Activated naive CD8-positive, alpha-beta T cell treated with anti-CD3 and anti-CD28 coated beads for 36 hours (primary cell): ENCODE data around the gene ARHGEF1. TPM values are rescaled to one million over a fixed set of nuclear protein-coding genes. Genes with fewer than 3 reads are reported as not detected.
A peak's percentile ranks its signal among the peaks of the same experiment; 100 is the strongest.

ENCODE experiments used
- DNase-seq: peaks from one replicate; pipeline ENCODE4 v3.0.0; 2021
- H3K27ac Mint-ChIP-seq: one replicate; pipeline ENCODE4 v1.8.0; 2022; ENCODE audit warnings: mild to moderate bottlenecking, moderate library complexity, mixed read lengths
- H3K27me3 Mint-ChIP-seq: one replicate; pipeline ENCODE4 v1.8.0; 2022; ENCODE audit warnings: mild to moderate bottlenecking, mixed read lengths
- H3K36me3 Mint-ChIP-seq: one replicate; pipeline ENCODE4 v1.8.0; 2021; ENCODE audit warnings: mild to moderate bottlenecking, mixed read lengths
- H3K4me1 Mint-ChIP-seq: one replicate; pipeline ENCODE4 v1.8.0; 2021; ENCODE audit warnings: mixed read lengths
- H3K4me3 Mint-ChIP-seq: one replicate; pipeline ENCODE4 v1.8.0; 2022; ENCODE audit warnings: mild to moderate bottlenecking, moderate library complexity, mixed read lengths
- H3K9me3 Mint-ChIP-seq: one replicate; pipeline ENCODE4 v1.8.0; 2022; ENCODE audit warnings: mixed read lengths
- total RNA-seq, 2 experiments: library from RNA; stranded (reverse); gene quantifications; one replicate each; pipeline ENCODE4 v1.2.3, GENCODE V29; 2021

ARHGEF1 gene
- total RNA-seq, 2 experiments from 2014 or later, result 285 to 295 TPM

GRCh38 chr19:41887711-41888382 lies 4.9 kb downstream of the ARHGEF1 start:
- H3K9me3 Mint-ChIP-seq, result no peaks in the 10 kb centered on the region
- no peaks in the 10 kb centered on the region for H3K27me3 Mint-ChIP-seq
- DNase-seq, result peak; percentile 92
- H3K27ac Mint-ChIP-seq, result peak overlapping the region; percentile 92
- peak overlapping the region; percentile 79 for H3K4me3 Mint-ChIP-seq
- H3K4me1 Mint-ChIP-seq, result peaks cover 48% of the 10 kb centered on the region
- H3K36me3 Mint-ChIP-seq, result peaks cover 54% of the 10 kb centered on the region

GRCh38 chr19:41888926-41889325 lies 5.9 kb downstream of the ARHGEF1 start:
- H3K36me3 Mint-ChIP-seq, result peaks cover 51% of the 10 kb centered on the region
- peak overlapping the region; percentile 79 for H3K4me3 Mint-ChIP-seq
- no peaks in the 10 kb centered on the region for H3K9me3 Mint-ChIP-seq
- DNase-seq, result no peak
- peak overlapping the region; percentile 92 for H3K27ac Mint-ChIP-seq
- peaks cover 52% of the 10 kb centered on the region for H3K4me1 Mint-ChIP-seq
- no peaks in the 10 kb centered on the region for H3K27me3 Mint-ChIP-seq

DNA sequence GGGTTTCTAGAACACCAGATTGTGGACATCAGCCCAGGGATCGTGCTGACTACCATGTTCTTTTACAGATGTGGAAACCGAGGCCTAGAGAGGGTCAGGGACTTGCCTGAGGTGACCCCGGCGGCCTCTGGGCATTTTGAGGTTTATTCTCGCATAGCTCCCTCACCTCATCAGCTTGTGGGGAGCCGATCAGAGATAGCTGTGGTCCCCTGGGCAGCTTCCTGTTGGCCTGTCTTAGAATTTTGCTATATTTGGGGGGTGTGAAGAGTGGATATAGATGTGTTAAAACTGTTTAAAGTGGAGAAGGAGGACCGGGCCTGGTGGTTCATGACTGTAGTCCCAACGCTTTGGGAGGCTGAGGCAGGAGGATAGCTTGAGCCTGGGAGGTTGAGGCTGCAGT lies 6.9 kb downstream of the ARHGEF1 start:
- no peaks in the 10 kb centered on the region for H3K9me3 Mint-ChIP-seq
- H3K27me3 Mint-ChIP-seq, result no peaks in the 10 kb centered on the region
- peaks cover 52% of the 10 kb centered on the region for H3K36me3 Mint-ChIP-seq
- peaks cover 57% of the 10 kb centered on the region for H3K4me1 Mint-ChIP-seq
- H3K27ac Mint-ChIP-seq, result peak overlapping the region; percentile 65
- peak overlapping the region; percentile 24 for H3K4me3 Mint-ChIP-seq
- no peak for DNase-seq

DNA sequence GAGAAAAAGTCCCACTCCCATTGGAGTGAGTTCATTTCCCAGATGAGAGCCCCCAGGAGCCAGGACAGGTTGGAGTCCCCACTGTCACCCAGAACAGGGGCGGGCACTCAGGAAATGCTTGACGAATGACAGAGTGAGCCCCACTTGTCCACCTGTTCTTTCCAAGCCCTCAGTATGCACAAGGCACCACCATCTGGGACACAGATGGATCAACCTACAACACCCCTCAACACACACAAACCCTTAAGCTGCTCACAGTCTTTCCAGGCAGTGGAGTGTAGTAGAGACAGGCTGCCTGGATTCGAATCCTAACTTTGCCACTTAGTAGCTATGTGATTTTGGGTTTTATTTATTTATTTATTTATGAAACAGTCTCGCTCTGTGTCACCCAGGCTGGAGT lies 8.0 kb downstream of the ARHGEF1 start:
- DNase-seq, result no peak
- H3K4me1 Mint-ChIP-seq, result peaks cover 56% of the 10 kb centered on the region
- no peaks in the 10 kb centered on the region for H3K27me3 Mint-ChIP-seq
- peaks cover 48% of the 10 kb centered on the region for H3K36me3 Mint-ChIP-seq
- H3K9me3 Mint-ChIP-seq, result no peaks in the 10 kb centered on the region
- peak overlapping the region; percentile 35 for H3K27ac Mint-ChIP-seq
- H3K4me3 Mint-ChIP-seq, result no peak overlapping the region

DNA sequence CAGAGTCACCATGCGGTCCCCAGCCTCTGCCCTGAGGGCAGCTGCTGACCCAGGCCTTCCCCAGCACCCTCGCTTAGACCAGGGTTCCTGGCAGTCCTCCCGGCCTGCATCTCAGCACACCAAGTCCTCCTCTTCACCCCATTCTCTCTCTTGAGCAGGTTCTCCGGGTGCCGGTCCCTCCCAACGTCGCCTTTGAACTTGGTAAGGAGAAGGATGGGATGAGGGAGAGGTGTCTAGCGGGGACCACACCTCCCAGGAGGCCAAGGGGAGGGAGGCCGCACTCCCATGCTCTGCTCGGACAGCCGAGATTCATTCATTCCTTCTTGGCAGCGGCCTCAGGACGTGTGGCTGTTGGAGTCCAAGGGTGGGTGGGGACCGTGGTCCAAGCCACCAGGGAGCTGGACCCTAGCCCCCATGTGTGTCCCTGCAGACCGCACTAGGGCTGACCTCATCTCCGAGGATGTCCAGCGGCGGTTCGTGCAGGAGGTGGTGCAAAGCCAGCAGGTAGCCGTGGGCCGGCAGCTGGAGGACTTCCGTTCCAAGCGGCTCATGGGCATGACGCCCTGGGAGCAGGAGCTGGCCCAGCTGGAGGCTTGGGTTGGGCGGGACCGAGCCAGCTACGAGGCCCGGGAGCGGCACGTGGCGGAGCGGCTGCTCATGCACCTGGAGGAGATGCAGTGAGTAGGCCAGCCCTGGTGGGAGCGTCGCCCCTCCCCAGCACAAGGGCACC lies 9.4 kb downstream of the ARHGEF1 start:
- Mint-ChIP-seq H3K4me1 (peaks cover 51% of the 10 kb centered on the region), H3K36me3 (peaks cover 45% of the 10 kb centered on the region), H3K9me3 (no peaks in the 10 kb centered on the region), H3K27me3 (no peaks in the 10 kb centered on the region), H3K4me3 (no peak overlapping the region), H3K27ac (peak overlapping the region; percentile 78)
- DNase-seq, result no peak

DNA sequence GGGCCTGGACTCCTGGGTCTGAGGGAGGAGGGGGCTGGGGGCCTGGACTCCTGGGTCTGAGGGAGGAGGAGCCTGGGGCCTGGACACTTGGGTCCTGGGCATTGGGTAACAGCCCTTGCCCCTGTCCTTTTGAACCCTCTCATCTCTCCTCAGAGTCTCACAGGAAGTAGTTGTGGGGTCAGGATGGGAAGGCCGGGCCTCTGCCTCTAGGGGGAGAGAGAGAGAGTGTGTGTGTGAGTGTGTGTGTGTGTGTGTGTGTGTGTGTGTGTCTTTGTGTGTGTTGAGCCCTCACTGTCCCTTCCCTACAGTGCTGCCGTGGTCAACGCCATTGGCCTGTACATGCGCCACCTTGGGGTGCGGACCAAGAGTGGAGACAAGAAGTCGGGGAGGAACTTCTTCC lies 10.9 kb downstream of the ARHGEF1 start:
- H3K27me3 Mint-ChIP-seq, result no peaks in the 10 kb centered on the region
- peaks cover 46% of the 10 kb centered on the region for H3K36me3 Mint-ChIP-seq
- peak overlapping the region; percentile 77 for H3K27ac Mint-ChIP-seq
- no peak for DNase-seq
- peaks cover 47% of the 10 kb centered on the region for H3K4me1 Mint-ChIP-seq
- H3K9me3 Mint-ChIP-seq, result no peaks in the 10 kb centered on the region
- no peak overlapping the region for H3K4me3 Mint-ChIP-seq

DNA sequence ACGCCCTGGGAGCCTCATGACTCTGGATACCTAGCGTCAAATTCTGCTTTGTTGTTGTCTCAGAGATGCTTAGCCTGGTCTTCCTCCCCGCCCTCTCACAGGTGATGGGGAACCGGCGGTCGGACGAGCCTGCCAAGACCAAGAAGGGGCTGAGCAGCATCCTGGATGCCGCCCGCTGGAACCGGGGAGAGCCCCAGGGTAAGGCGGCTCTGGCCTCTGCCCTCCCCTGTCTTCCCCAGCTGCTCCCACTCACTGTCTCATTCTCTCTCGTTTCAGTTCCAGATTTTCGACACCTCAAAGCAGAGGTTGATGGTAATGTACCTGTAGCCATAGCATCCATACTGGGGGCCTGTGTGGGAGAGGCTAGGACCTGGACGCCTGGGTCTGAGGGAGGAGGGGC lies 11.4 kb downstream of the ARHGEF1 start:
- Mint-ChIP-seq H3K36me3 (peaks cover 45% of the 10 kb centered on the region), H3K4me1 (peaks cover 46% of the 10 kb centered on the region), H3K9me3 (no peaks in the 10 kb centered on the region), H3K27me3 (no peaks in the 10 kb centered on the region), H3K4me3 (no peak overlapping the region), H3K27ac (peak overlapping the region; percentile 77)
- DNase-seq, result no peak

- H3K9me3 Mint-ChIP-seq, result no peaks in the 10 kb centered on the region
- peak overlapping the region; percentile 29 for H3K4me3 Mint-ChIP-seq
- H3K36me3 Mint-ChIP-seq, result peaks cover 46% of the 10 kb centered on the region
- H3K27ac Mint-ChIP-seq, result peak overlapping the region; percentile 90
- DNase-seq, result no peak
- no peaks in the 10 kb centered on the region for H3K27me3 Mint-ChIP-seq
- peaks cover 49% of the 10 kb centered on the region for H3K4me1 Mint-ChIP-seq
These were observed 13.0 kb downstream of the ARHGEF1 start for GRCh38 chr19:41895745-41896580.

GRCh38 chr19:41896581-41896942 lies 13.6 kb downstream of the ARHGEF1 start:
- Mint-ChIP-seq H3K4me3 (peak overlapping the region; percentile 29), H3K27me3 (no peaks in the 10 kb centered on the region), H3K36me3 (peaks cover 44% of the 10 kb centered on the region), H3K27ac (peak overlapping the region; percentile 90), H3K9me3 (no peaks in the 10 kb centered on the region), H3K4me1 (peaks cover 47% of the 10 kb centered on the region)
- no peak for DNase-seq

- Mint-ChIP-seq H3K27ac (peak overlapping the region; percentile 75), H3K36me3 (peaks cover 45% of the 10 kb centered on the region), H3K4me3 (no peak overlapping the region), H3K9me3 (no peaks in the 10 kb centered on the region), H3K27me3 (no peaks in the 10 kb centered on the region), H3K4me1 (peaks cover 50% of the 10 kb centered on the region)
- DNase-seq, result no peak
These were observed 14.2 kb downstream of the ARHGEF1 start for GRCh38 chr19:41897181-41897580.

- Mint-ChIP-seq H3K27me3 (no peaks in the 10 kb centered on the region), H3K27ac (peak overlapping the region; percentile 75), H3K4me1 (peaks cover 50% of the 10 kb centered on the region), H3K9me3 (no peaks in the 10 kb centered on the region), H3K4me3 (no peak overlapping the region), H3K36me3 (peaks cover 46% of the 10 kb centered on the region)
- DNase-seq, result no peak
These were observed 14.8 kb downstream of the ARHGEF1 start for GRCh38 chr19:41897820-41898219.

GRCh38 chr19:41898235-41898634 lies 15.3 kb downstream of the ARHGEF1 start:
- Mint-ChIP-seq H3K4me1 (peaks cover 47% of the 10 kb centered on the region), H3K27ac (peak overlapping the region; percentile 47), H3K4me3 (no peak overlapping the region), H3K9me3 (no peaks in the 10 kb centered on the region), H3K27me3 (no peaks in the 10 kb centered on the region), H3K36me3 (peaks cover 44% of the 10 kb centered on the region)
- DNase-seq, result no peak

DNA sequence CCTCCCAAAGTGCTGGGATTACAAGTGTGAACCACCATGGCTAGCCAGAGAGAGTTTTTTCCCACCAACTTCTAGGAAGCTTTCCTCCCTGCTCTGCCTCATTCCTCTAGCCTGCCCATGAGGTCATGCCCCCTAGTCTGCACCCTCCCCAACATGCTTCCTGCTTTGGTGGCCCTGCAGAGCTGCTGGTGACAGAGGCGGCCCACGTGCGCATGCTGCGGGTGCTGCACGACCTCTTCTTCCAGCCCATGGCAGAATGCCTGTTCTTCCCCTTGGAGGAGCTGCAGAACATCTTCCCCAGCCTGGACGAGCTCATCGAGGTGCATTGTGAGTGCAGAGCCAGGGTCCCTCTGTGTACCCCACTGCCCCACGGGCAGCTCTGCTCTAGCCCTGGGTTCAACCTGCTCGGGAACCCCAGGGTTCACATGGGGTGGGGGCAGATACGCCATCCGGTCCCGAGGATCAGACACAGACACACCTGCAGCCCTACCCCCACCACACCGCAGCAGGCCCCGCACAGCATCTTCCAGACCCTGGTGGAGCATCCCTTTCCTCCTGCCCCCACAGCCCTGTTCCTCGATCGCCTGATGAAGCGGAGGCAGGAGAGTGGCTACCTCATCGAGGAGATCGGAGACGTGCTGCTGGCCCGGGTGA lies 18.9 kb downstream of the ARHGEF1 start:
- Mint-ChIP-seq H3K9me3 (no peaks in the 10 kb centered on the region), H3K27me3 (no peaks in the 10 kb centered on the region), H3K4me3 (no peak overlapping the region), H3K4me1 (peaks cover 45% of the 10 kb centered on the region), H3K36me3 (peaks cover 48% of the 10 kb centered on the region), H3K27ac (peak overlapping the region; percentile 52)
- no peak for DNase-seq

GRCh38 chr19:41902594-41902993 lies 19.6 kb downstream of the ARHGEF1 start:
- Mint-ChIP-seq H3K4me1 (peaks cover 44% of the 10 kb centered on the region), H3K4me3 (no peak overlapping the region), H3K36me3 (peaks cover 46% of the 10 kb centered on the region), H3K27ac (no peak overlapping the region), H3K9me3 (no peaks in the 10 kb centered on the region), H3K27me3 (no peaks in the 10 kb centered on the region)
- DNase-seq, result no peak
